ENCODE results near the gene GALNT14.
"Not testable (repeated sequence)": the region's sequence is repeated elsewhere in the genome, so short reads cannot be mapped to it uniquely, and the experiment has no call there.

- TF ChIP-seq CTCF, POLR2AphosphoS5 (IDR thresholded peaks at IDR 0.05): not testable (repeated sequence)
Measured at GRCh38 chr2:31183973-31184372, 45.7 kb upstream of the GALNT14 start.

All from transverse colon (tissue), 4 donors.